HCT116 (cell line): ENCODE measurements around the gene ZCCHC3.
"Not testable (repeated sequence)": the region's sequence is repeated elsewhere in the genome, so short reads cannot be mapped to it uniquely, and the experiment has no call there.

Source experiments
- CEBPB ChIP-seq: IDR thresholded peaks from 2 replicates; pipeline ENCODE4 v1.6.1; 2012; ENCODE audit warnings: low read depth
- EZH2 ChIP-seq: fragments of 200-600 bp; sonication (generic); IDR thresholded peaks from 2 replicates; pipeline ENCODE4 v1.6.1; 2017; ENCODE audit warnings: antibody characterized with exemption, mixed run types
- EZH2phosphoT487 ChIP-seq: fragments of 200-600 bp; IDR thresholded peaks from 2 replicates; pipeline ENCODE4 v1.6.1; 2018; ENCODE audit warnings: antibody characterized with exemption, borderline replicate concordance
- POLR2A ChIP-seq: IDR thresholded peaks from 2 replicates; pipeline ENCODE4 v1.7.0; 2011; ENCODE audit warnings: borderline replicate concordance; ENCODE audit not compliant: insufficient read depth, insufficient read length; ENCODE audit errors: extremely low read depth
- POLR2AphosphoS5 ChIP-seq: IDR thresholded peaks from 2 replicates; pipeline ENCODE4 v1.6.1; 2011; ENCODE audit warnings: mild to moderate bottlenecking, low read depth, low read length, moderate library complexity
- SIN3A ChIP-seq: IDR thresholded peaks from 2 replicates; pipeline ENCODE4 v1.6.1; 2012; ENCODE audit warnings: low read depth
- SP1 ChIP-seq: IDR thresholded peaks from 2 replicates; pipeline ENCODE4 v1.6.1; 2012; ENCODE audit warnings: low read depth
- TCF7L2 ChIP-seq: IDR thresholded peaks from 2 replicates; pipeline ENCODE4 v1.7.0; 2011; ENCODE audit warnings: borderline replicate concordance, inconsistent platforms; ENCODE audit not compliant: insufficient read depth, insufficient read length; ENCODE audit errors: extremely low read depth
- YY1 ChIP-seq: IDR thresholded peaks from 2 replicates; pipeline ENCODE4 v1.6.1; 2011; ENCODE audit warnings: low read length, low read depth, moderate library complexity, mild to moderate bottlenecking; ENCODE audit not compliant: insufficient replicate concordance; ENCODE audit errors: extremely low read depth
- ZNF274 ChIP-seq: fragments of 200-500 bp; sonication (Bioruptor generic); IDR thresholded peaks from 2 replicates; pipeline ENCODE4 v1.6.1; 2014; ENCODE audit warnings: mild to moderate bottlenecking, low read depth, low read length, inconsistent platforms
- TF ChIP-seq, protein P1 (sequence below), 3 experiments: fragments of 200-600 bp in 1 of 3; sonication (generic) in 1 of 3; IDR thresholded peaks in 2 of 3; conservative IDR thresholded peaks in 1 of 3; 2 replicates each; pipeline ENCODE4 v1.5.1; 2012 to 2017; ENCODE audit warnings: low read depth in 2 of 3, low read length in 2 of 3, antibody characterized with exemption in 1 of 3, borderline replicate concordance in 1 of 3, control low read depth in 1 of 3, mild to moderate bottlenecking in 1 of 3, mixed read lengths in 1 of 3, mixed run types in 1 of 3, moderate library complexity in 1 of 3; ENCODE audit not compliant: insufficient read depth in 1 of 3
- TF ChIP-seq, protein P2 (sequence below): IDR thresholded peaks from 2 replicates; pipeline ENCODE4 v1.6.1; 2012
- TF ChIP-seq, protein P3 (sequence below): IDR thresholded peaks from 2 replicates; pipeline ENCODE4 v1.6.1; 2011; ENCODE audit warnings: mild to moderate bottlenecking, low read length, moderate library complexity; ENCODE audit not compliant: insufficient replicate concordance; ENCODE audit errors: extremely low read depth
- TF ChIP-seq, protein P4 (sequence below): IDR thresholded peaks from 2 replicates; pipeline ENCODE4 v1.6.1; 2012; ENCODE audit warnings: low read depth

DNA sequence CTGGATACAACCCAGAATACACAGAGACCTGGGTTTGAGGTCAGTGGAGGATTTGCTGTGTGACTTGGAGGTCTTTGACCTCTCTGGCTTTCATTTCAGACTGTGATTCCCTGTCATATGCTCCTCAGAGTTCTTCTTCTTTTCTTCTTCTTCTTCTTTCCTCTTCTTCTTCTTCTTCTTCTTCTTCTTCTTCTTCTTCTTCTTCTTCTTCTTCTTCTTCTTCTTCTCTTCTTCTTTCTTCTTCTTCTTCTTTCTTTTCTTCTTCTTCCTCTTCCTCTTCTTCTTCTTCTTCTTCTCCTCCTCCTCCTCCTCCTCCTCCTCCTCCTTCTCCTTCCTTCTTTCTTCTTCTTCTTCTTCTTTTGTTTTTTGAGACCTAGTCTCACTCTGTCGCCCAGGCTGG, 38.7 kb downstream of the ZCCHC3 start:
- TF ChIP-seq POLR2A, TCF7L2, CEBPB, EZH2, ZNF274, SP1, POLR2AphosphoS5, EZH2phosphoT487, SIN3A, YY1: not testable (repeated sequence)
- TF ChIP-seq, protein P1, sequence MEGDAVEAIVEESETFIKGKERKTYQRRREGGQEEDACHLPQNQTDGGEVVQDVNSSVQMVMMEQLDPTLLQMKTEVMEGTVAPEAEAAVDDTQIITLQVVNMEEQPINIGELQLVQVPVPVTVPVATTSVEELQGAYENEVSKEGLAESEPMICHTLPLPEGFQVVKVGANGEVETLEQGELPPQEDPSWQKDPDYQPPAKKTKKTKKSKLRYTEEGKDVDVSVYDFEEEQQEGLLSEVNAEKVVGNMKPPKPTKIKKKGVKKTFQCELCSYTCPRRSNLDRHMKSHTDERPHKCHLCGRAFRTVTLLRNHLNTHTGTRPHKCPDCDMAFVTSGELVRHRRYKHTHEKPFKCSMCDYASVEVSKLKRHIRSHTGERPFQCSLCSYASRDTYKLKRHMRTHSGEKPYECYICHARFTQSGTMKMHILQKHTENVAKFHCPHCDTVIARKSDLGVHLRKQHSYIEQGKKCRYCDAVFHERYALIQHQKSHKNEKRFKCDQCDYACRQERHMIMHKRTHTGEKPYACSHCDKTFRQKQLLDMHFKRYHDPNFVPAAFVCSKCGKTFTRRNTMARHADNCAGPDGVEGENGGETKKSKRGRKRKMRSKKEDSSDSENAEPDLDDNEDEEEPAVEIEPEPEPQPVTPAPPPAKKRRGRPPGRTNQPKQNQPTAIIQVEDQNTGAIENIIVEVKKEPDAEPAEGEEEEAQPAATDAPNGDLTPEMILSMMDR (IDR thresholded peaks at IDR 0.05 in 2 of 3, conservative IDR thresholded peaks at IDR 0.05 in 1 of 3; ENCODE audit: borderline replicate concordance in 1 of 3, insufficient read depth in 1 of 3, low read depth in 2 of 3, low read length in 2 of 3): not testable (repeated sequence)
- TF ChIP-seq, protein P2, sequence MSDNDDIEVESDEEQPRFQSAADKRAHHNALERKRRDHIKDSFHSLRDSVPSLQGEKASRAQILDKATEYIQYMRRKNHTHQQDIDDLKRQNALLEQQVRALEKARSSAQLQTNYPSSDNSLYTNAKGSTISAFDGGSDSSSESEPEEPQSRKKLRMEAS: not testable (repeated sequence)
- TF ChIP-seq, protein P3, sequence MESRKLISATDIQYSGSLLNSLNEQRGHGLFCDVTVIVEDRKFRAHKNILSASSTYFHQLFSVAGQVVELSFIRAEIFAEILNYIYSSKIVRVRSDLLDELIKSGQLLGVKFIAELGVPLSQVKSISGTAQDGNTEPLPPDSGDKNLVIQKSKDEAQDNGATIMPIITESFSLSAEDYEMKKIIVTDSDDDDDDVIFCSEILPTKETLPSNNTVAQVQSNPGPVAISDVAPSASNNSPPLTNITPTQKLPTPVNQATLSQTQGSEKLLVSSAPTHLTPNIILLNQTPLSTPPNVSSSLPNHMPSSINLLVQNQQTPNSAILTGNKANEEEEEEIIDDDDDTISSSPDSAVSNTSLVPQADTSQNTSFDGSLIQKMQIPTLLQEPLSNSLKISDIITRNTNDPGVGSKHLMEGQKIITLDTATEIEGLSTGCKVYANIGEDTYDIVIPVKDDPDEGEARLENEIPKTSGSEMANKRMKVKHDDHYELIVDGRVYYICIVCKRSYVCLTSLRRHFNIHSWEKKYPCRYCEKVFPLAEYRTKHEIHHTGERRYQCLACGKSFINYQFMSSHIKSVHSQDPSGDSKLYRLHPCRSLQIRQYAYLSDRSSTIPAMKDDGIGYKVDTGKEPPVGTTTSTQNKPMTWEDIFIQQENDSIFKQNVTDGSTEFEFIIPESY: not testable (repeated sequence)
- TF ChIP-seq, protein P4, sequence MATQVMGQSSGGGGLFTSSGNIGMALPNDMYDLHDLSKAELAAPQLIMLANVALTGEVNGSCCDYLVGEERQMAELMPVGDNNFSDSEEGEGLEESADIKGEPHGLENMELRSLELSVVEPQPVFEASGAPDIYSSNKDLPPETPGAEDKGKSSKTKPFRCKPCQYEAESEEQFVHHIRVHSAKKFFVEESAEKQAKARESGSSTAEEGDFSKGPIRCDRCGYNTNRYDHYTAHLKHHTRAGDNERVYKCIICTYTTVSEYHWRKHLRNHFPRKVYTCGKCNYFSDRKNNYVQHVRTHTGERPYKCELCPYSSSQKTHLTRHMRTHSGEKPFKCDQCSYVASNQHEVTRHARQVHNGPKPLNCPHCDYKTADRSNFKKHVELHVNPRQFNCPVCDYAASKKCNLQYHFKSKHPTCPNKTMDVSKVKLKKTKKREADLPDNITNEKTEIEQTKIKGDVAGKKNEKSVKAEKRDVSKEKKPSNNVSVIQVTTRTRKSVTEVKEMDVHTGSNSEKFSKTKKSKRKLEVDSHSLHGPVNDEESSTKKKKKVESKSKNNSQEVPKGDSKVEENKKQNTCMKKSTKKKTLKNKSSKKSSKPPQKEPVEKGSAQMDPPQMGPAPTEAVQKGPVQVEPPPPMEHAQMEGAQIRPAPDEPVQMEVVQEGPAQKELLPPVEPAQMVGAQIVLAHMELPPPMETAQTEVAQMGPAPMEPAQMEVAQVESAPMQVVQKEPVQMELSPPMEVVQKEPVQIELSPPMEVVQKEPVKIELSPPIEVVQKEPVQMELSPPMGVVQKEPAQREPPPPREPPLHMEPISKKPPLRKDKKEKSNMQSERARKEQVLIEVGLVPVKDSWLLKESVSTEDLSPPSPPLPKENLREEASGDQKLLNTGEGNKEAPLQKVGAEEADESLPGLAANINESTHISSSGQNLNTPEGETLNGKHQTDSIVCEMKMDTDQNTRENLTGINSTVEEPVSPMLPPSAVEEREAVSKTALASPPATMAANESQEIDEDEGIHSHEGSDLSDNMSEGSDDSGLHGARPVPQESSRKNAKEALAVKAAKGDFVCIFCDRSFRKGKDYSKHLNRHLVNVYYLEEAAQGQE: not testable (repeated sequence)
